Measurements from ENCODE around the gene DNAJC16. TPM values are rescaled to one million over a fixed set of nuclear protein-coding genes. Genes with fewer than 3 reads are reported as not detected.
A peak's percentile ranks its signal among the peaks of the same experiment; 100 is the strongest.
"Not testable (repeated sequence)": the region's sequence is repeated elsewhere in the genome, so short reads cannot be mapped to it uniquely, and the experiment has no call there.

The DNAJC16 gene
- total RNA-seq = 10 to 100 TPM; 24.3 to 32.1 TPM
- polyA plus RNA-seq (ENCODE audit: insufficient read depth, low read depth, low replicate concordance) = 19.9 TPM
- long read RNA-seq, donor 1, full-length matches to known transcripts = 1 of 10 reads
- long read RNA-seq, donor 1, partial matches to known transcripts = 9 of 10 reads
- long read RNA-seq, donor 1, other reads (novel, unspliced or antisense) = 0 of 10 reads
- long read RNA-seq, donor 2, full-length matches to known transcripts = 1 of 1 reads
- long read RNA-seq, donor 2, partial matches to known transcripts = 0 of 1 reads
- long read RNA-seq, donor 2, other reads (novel, unspliced or antisense) = 0 of 1 reads

DNA sequence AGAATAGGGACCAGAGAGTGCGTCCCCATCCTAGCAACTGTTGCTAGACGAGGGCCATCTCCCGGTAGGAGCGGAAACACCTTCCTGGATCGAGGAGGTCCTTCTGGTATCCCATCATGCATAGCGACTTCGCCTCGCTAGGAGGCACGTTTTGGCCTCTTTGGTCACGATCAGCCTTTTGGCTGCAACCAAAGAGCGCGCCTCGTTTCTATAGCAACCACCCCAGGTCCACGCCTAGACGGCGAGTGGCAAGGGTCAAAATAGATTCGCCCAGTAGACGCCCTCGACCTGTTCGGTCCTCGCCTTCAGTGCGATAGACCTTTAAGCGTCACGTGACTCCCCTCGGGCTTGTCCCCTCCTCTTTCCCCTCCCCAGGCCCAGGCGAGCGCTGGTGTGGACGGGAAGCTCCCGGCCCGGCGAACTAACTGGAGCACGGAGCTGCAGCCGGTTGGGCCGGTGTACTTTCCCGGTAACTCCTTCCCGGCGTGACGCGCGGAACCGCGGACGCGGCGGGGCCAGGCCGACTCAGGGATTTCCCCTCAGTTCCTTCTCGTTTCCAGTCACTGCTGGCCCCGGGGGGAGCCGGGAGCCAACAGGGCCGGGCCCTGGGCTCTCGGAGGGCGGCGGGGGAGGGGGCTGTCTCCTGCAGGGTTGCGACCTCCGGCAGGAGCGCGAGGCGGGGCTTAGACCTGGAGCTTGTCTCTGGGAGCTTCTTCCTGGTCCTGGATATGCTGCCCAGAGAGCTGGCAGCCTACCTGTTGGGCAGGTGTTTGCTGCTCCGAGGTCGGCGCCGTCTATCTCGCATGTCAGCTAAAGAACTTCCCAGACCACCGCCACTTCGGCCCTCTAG is at the start of gene DNAJC16:
DNAJC16 (plus strand) TSS at position 359 of the 850 bp plus-strand sequence. CDS start 2,258 bp downstream, outside the sequence.
- DNase-seq = peak; percentile 99
- peak within 1 kb of the TSS; percentile 98 for H3K27ac ChIP-seq
- no peaks in the 10 kb centered on the region for H3K36me3 ChIP-seq (ENCODE audit: low read depth, missing control alignments)
- no peaks in the 10 kb centered on the region for H3K9me3 ChIP-seq
- WGBS, 2 donors = 0% methylated on average over 28 to 62 of the region's 65 CpGs
- no peaks in the 10 kb centered on the region for H3K27me3 ChIP-seq
- H3K4me1 ChIP-seq = peaks cover 31% of the 10 kb centered on the region
- TF ChIP-seq, protein P1, sequence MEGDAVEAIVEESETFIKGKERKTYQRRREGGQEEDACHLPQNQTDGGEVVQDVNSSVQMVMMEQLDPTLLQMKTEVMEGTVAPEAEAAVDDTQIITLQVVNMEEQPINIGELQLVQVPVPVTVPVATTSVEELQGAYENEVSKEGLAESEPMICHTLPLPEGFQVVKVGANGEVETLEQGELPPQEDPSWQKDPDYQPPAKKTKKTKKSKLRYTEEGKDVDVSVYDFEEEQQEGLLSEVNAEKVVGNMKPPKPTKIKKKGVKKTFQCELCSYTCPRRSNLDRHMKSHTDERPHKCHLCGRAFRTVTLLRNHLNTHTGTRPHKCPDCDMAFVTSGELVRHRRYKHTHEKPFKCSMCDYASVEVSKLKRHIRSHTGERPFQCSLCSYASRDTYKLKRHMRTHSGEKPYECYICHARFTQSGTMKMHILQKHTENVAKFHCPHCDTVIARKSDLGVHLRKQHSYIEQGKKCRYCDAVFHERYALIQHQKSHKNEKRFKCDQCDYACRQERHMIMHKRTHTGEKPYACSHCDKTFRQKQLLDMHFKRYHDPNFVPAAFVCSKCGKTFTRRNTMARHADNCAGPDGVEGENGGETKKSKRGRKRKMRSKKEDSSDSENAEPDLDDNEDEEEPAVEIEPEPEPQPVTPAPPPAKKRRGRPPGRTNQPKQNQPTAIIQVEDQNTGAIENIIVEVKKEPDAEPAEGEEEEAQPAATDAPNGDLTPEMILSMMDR (IDR thresholded peaks at IDR 0.05) = peak; percentile 9 to 35 (median 31)
- TF ChIP-seq POLR2A (IDR thresholded peaks at IDR 0.05) = peak; percentile 32
- H3K4me3 ChIP-seq = peak within 1 kb of the TSS; percentile 84 to 94
- intact Hi-C loops (cut with DNase I; ENCODE audit: low total_unique reads) = no loop called here

DNA sequence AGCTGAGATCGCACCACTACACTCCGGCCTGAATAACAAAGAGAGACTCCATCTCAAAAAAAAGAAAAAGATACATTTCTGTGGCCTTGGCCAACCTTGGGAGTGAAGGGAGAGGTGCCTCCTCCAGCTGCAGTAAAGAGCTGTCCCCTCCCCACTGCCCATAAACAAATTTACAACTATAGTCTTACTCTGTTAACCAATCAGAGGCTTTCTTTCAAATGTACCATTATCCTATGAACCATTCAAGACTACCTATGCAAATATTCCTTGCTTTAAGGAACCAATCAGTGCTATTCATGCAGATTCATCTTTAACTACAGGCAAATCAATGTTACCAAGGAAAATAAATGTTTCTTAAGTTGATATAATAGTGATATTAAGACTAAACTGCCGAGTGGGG is 49.7 kb upstream of the DNAJC16 start:
- 70 to 72% methylated on average over 3 of the region's 3 CpGs for WGBS, 2 donors
- no peak for DNase-seq
- TF ChIP-seq POLR2A (IDR thresholded peaks at IDR 0.05) = no peak
- TF ChIP-seq, protein P1 (IDR thresholded peaks at IDR 0.05) = no peak
- no peaks in the 10 kb centered on the region for H3K9me3 ChIP-seq
- H3K36me3 ChIP-seq (ENCODE audit: low read depth, missing control alignments) = no peaks in the 10 kb centered on the region
- peaks cover 16% of the 10 kb centered on the region for H3K4me1 ChIP-seq
- no peak overlapping the region for H3K4me3 ChIP-seq
- H3K27me3 ChIP-seq = no peaks in the 10 kb centered on the region
- H3K27ac ChIP-seq = peak overlapping the region in 1 of 2 donors; percentile 20
- intact Hi-C loops (cut with DNase I; ENCODE audit: low total_unique reads) = no loop called here

DNA sequence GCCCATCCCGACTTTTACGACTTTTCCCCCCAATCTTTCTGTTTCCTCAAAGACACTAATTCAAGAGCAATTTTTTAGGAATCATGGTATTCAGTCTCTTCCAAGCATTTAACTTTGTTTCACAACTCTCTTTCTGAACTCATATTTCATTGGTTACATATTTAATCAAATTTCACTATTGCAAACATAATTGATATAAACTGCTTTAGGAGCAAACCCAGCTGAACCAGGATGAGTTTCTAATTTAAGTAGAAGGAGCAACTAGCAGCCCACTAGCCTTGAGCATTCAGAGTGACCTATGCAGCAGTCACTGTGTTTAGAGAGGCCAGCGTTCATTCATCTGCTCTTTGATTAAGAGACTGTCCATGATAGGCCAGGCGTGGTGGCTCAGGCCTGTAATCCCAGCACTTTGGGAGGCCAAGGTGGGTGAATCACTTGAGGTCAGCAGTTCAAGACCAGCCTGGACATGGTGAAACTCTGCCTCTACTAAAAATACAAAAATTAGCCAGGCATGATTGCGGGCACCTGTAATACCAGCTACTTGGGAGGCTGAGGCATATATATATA is 48.9 kb upstream of the DNAJC16 start:
- TF ChIP-seq, protein P1 (IDR thresholded peaks at IDR 0.05) = no peak
- TF ChIP-seq POLR2A (IDR thresholded peaks at IDR 0.05) = no peak
- Histone ChIP-seq H3K4me1 (peaks cover 16% of the 10 kb centered on the region), H3K27ac (no peak overlapping the region), H3K9me3 (no peaks in the 10 kb centered on the region), H3K36me3 (ENCODE audit: low read depth, missing control alignments) (no peaks in the 10 kb centered on the region), H3K27me3 (no peaks in the 10 kb centered on the region), H3K4me3 (no peak overlapping the region)
- 78 to 97% methylated on average over 5 of the region's 5 CpGs for WGBS, 2 donors
- intact Hi-C loops (cut with DNase I; ENCODE audit: low total_unique reads) = no loop called here
- DNase-seq = no peak

DNA sequence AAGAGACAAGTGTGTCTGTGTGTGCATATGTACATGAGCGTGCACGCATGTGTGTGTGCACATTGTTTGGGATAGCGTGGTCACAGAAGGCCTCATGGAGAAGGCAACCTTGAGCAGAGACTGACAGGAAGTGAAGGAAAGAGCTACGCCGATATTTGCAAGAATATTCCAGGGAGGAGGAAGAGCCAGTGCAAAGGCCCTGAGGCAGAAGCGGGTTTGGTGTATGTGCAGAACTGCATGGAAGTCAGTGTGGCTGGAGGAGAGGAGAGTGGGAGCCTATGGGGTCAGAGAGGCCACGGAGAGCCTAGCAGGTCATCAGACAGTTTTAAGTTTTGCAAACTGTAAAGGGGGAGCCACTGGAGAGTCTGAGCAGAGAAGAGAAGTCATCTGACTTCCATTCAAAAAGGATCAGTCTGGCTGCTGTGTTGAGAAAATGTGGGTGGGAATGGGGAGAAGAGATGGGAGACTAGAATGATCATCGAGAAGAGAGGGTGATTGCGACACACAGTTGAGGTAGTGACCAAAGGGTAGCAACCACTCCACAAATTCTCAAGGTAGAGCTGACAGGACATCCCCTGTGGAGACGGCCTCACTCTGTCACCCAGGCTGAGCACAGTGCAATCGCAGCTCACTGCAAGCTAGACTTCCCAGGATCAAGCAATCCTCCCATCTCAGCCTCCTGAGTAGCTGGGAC is 46.8 kb upstream of the DNAJC16 start:
- TF ChIP-seq, protein P1 (IDR thresholded peaks at IDR 0.05) = no peak
- no peak for TF ChIP-seq POLR2A (IDR thresholded peaks at IDR 0.05)
- DNase-seq = no peak
- Histone ChIP-seq H3K27ac (no peak overlapping the region), H3K4me3 (no peak overlapping the region), H3K36me3 (ENCODE audit: low read depth, missing control alignments) (no peaks in the 10 kb centered on the region), H3K27me3 (no peaks in the 10 kb centered on the region), H3K9me3 (no peaks in the 10 kb centered on the region), H3K4me1 (peaks cover 16% of the 10 kb centered on the region)
- intact Hi-C loops (cut with DNase I; ENCODE audit: low total_unique reads) = no loop called here
- whole genome bisulfite sequencing, 2 donors = 93 to 94% methylated on average over 11 of the region's 11 CpGs

DNA sequence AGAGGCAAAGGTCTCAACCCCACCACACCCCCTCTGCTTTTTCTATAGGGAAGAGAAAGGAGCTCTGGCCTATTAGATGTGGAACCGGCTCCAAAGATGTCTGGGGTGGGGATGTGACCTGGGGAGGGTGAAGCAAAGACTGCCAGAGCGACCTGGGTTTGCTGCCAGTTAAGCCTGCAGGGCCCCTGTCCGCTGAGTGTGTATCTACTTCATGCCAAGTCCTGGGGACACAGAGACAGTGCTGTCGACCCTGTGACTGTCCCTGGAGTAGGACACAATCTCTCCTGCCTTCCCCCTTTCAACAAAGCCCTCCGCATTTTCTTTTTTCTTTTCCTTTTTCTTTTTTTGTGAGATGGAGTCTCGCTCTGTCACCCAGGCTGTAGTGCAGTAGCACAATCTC is 44.2 kb upstream of the DNAJC16 start:
- 84 to 89% methylated on average over 6 of the region's 6 CpGs for WGBS, 2 donors
- H3K4me3 ChIP-seq = not testable (repeated sequence)

DNA sequence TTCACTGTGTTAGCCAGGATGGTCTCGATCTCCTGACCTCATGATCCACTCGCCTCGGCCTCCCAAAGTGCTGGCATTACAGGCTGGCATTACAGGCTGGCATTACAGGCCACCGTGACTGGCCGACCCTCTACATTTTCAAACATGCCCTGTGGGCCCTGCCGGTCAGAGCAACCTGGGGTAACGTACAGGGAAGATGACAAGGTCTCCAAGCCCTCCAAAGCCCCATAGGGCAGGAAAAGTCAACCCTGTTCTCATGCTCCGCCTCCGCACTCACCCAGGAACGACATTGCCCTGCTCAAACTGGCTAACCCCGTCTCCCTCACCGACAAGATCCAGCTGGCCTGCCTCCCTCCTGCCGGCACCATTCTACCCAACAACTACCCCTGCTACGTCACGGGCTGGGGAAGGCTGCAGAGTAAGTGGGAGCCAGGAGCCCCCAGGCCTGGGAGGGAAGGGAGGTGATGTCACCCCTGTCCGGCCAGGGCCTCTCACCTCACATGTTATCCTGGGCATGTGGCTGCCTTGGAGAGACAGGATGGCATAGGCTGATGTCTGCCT is 43.6 kb upstream of the DNAJC16 start:
- H3K4me1 ChIP-seq; DNase-seq; H3K27me3 ChIP-seq; H3K9me3 ChIP-seq; H3K36me3 ChIP-seq (ENCODE audit: low read depth, missing control alignments); H3K27ac ChIP-seq; intact Hi-C loops (cut with DNase I; ENCODE audit: low total_unique reads); H3K4me3 ChIP-seq: not testable (repeated sequence)
- WGBS, 2 donors = 85 to 86% methylated on average over 15 to 16 of the region's 16 CpGs

More for the DNA sequence above, 44.2 kb upstream of the DNAJC16 start:
- H3K9me3 ChIP-seq; H3K27ac ChIP-seq; DNase-seq; H3K36me3 ChIP-seq (ENCODE audit: low read depth, missing control alignments); intact Hi-C loops (cut with DNase I; ENCODE audit: low total_unique reads); H3K4me1 ChIP-seq; H3K27me3 ChIP-seq: not testable (repeated sequence)
